GM12873 (cell line): Measurements from ENCODE around the gene ZKSCAN3.

Experiments used
- CTCF ChIP-seq: IDR thresholded peaks from 2 replicates; pipeline ENCODE4 v1.5.1; 2012; ENCODE audit warnings: low read depth, mild to moderate bottlenecking, moderate library complexity, low read length, control low read depth; ENCODE audit not compliant: insufficient read depth; ENCODE audit errors: missing control alignments

The ZKSCAN3 gene

DNA sequence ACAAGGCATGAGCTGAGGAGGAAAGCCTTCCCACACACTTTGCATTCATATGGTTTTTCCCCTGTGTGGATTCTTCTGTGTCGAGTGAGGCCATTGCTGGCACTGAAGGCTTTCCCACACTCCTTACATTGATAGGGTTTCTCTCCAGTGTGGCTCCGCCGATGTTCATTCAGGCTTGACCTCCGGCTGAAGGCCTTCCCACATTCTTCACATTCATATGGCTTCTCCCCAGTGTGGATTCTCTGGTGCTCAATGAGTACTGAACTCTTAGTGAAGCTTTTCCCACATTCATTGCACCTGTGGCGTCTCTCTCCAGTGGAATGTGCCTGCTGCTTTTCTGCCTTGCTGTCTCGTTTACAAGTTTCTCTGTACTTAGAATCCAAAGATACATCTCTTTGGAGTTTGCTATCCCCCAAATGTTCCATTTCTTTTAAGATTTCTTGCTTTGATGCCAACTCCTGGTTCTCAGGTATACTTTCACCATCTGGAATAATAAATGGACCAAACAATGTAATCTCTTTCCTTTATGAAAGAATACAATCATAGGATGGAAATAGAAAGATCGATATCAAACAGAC lies 23.3 kb upstream of the ZKSCAN3 start:
- no peak for TF ChIP-seq CTCF

GRCh38 chr6:28330041-28330440 lies 19.7 kb upstream of the ZKSCAN3 start:
- no peak for TF ChIP-seq CTCF

- no peak for TF ChIP-seq CTCF
Observed at GRCh38 chr6:28333047-28333446, 16.7 kb upstream of the ZKSCAN3 start.

- no peak for TF ChIP-seq CTCF
Observed at GRCh38 chr6:28333599-28334018, 16.1 kb upstream of the ZKSCAN3 start.

- no peak for TF ChIP-seq CTCF
Observed at GRCh38 chr6:28334286-28335039, 15.3 kb upstream of the ZKSCAN3 start.

- TF ChIP-seq CTCF, result no peak
Observed at GRCh38 chr6:28335040-28335563, 14.6 kb upstream of the ZKSCAN3 start.

DNA sequence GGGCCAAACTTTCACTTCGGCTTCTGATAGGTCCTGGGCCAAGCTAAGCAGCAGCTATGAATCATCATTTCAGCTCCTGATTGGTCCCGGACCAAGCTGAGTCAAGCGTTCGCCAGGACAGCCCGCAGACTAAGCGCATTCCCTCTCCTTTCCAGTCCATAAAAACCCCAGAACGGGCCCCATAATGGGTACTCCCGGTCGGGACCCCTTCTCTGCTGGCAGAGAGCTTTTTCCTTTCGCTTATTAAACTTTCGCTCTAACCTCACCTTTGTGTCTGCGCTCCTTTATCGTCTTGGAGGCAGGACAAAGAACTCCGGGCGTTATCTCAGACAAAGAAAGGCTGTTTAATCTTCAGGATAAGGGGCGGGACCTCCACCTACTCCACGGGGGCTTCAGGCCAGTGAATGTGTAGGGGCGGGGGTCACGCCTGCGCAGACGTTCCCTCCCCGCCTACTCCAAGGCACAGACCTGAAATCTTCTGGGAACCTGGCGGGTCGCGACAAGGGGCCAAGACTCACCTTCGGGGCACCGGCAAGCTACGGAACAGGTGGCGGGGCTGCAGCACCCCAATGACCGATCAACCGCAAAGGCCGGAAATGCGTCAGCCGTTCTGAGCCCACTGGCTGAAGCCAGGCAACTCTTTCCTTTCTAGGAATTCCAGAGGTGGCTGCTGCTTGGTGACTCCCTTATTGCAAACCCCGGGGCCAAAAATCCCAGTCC lies 14.0 kb upstream of the ZKSCAN3 start, which contains the start of gene ZSCAN31:
Gene ZSCAN31 (minus strand): TSS at position 585 of the 720 bp plus-strand sequence. CDS start 6,465 bp downstream, outside the sequence.
- TF ChIP-seq CTCF, result no peak
